CD4-positive, alpha-beta T cell (primary cell): ENCODE results near the gene IQCH. TPM values are rescaled to one million over a fixed set of nuclear protein-coding genes. Genes with fewer than 3 reads are reported as not detected.

Experiments used
- ATAC-seq: fragments of 200-7000 bp; cut with Tn5 transposase; one replicate; pipeline ENCODE4 v1.10.0; 2022; ENCODE audit warnings: mild to moderate bottlenecking; ENCODE audit not compliant: poor library complexity
- CTCF ChIA-PET: fragments of 350-600 bp; sonication (Branson Sonifier 250); formaldehyde crosslinking; loops from one replicate; lab custom pipeline; 2021; ENCODE audit warnings: antibody characterized with exemption, inconsistent platforms; lab: Charles Lee
- POLR2A ChIA-PET: fragments of 350-600 bp; sonication (Branson Sonifier 250); formaldehyde crosslinking; loops from one replicate; lab custom pipeline; 2021; ENCODE audit warnings: antibody characterized with exemption, inconsistent platforms; lab: Charles Lee
- DNase-seq, 14 experiments: peaks; one replicate each; pipeline ENCODE4 v3.0.0-alpha.2; 2013 to 2020; ENCODE audit warnings: mixed read lengths in 2 of 14
- H3K27ac ChIP-seq, 2 donors: one replicate each; pipeline versions ENCODE4 v1.5.1 to v1.7.0; 2013; ENCODE audit warnings: low read length in 2 of 2, low read depth in 1 of 2, mild to moderate bottlenecking in 1 of 2
- H3K27me3 ChIP-seq, 2 experiments: 1 replicate in 1 of 2; 2 replicates in 1 of 2; pipeline versions ENCODE4 v1.6.1 to v1.7.0; 2013; ENCODE audit warnings: low read length in 2 of 2, control low read depth in 1 of 2, mild to moderate bottlenecking in 1 of 2, moderate library complexity in 1 of 2; ENCODE audit not compliant: insufficient read depth in 2 of 2, control insufficient read depth in 1 of 2
- H3K36me3 ChIP-seq: one replicate; pipeline ENCODE4 v1.6.1; 2013; ENCODE audit warnings: low read length, control low read depth; ENCODE audit not compliant: insufficient read depth
- H3K4me1 ChIP-seq: one replicate; pipeline ENCODE4 v1.6.1; 2013; ENCODE audit warnings: low read length, control low read depth; ENCODE audit not compliant: insufficient read depth
- H3K4me3 ChIP-seq: one replicate; pipeline ENCODE4 v1.5.1; 2013; ENCODE audit warnings: mild to moderate bottlenecking, low read length, moderate library complexity
- H3K9me3 ChIP-seq, 2 experiments: 1 replicate in 1 of 2; 2 replicates in 1 of 2; pipeline versions ENCODE4 v1.6.1 to v1.7.0; 2013; ENCODE audit warnings: low read length in 2 of 2, mild to moderate bottlenecking in 2 of 2, control low read depth in 1 of 2, moderate library complexity in 1 of 2; ENCODE audit not compliant: control insufficient read depth in 1 of 2, insufficient read depth in 1 of 2
- H3K27ac Mint-ChIP-seq: one replicate; pipeline ENCODE4 v1.8.0; 2020; ENCODE audit warnings: mixed read lengths
- H3K27me3 Mint-ChIP-seq: one replicate; pipeline ENCODE4 v1.8.0; 2021; ENCODE audit warnings: mixed read lengths
- H3K36me3 Mint-ChIP-seq: one replicate; pipeline ENCODE4 v1.8.0; 2021; ENCODE audit warnings: low read depth, mixed read lengths
- H3K4me1 Mint-ChIP-seq: one replicate; pipeline ENCODE4 v1.8.0; 2021; ENCODE audit warnings: low read depth, mixed read lengths
- H3K4me3 Mint-ChIP-seq: one replicate; pipeline ENCODE4 v1.8.0; 2020; ENCODE audit warnings: mild to moderate bottlenecking, mixed read lengths
- H3K9me3 Mint-ChIP-seq: one replicate; pipeline ENCODE4 v1.8.0; 2020; ENCODE audit warnings: mixed read lengths
- CTCF ChIP-seq: fragments of 200-600 bp; IDR thresholded peaks from one replicate; pipeline ENCODE4 v1.8.0; 2022; ENCODE audit warnings: antibody characterized with exemption, mild to moderate bottlenecking
- intact Hi-C, 2 experiments: fragments of 100-400 bp; cut with DNase I in 1 of 2; cut with micrococcal nuclease in 1 of 2; formaldehyde crosslinking; loops; one replicate each; pipeline versions ENCODE4 v1.15.1 to v1.9.0; 2023 to 2025; cut with DNase I, micrococcal nuclease
- total RNA-seq, 174 experiments: library from RNA in 2 of 174; stranded (reverse) in 2 of 174; gene quantifications; one replicate each; pipeline ENCODE4 v1.2.3 and lab custom pipeline; 2021 to 2026

The IQCH gene
- total RNA-seq, 2 experiments from 2014 or later = 0.85 to 1.3 TPM

GRCh38 chr15:67533873-67534272 lies 279.3 kb downstream of the IQCH start:
- ChIA-PET CTCF (interaction anchor here (1.2 kb wide), 1 partner anchor 77 kb away, joined by 3 read pairs; no protein-coding TSS in a partner anchor), POLR2A (no interaction called here)
- H3K4me3 Mint-ChIP-seq = no peak overlapping the region
- intact Hi-C loops = no loop called here
- Histone ChIP-seq H3K4me3 (no peak overlapping the region), H3K27ac (no peak overlapping the region), H3K36me3 (no peaks in the 10 kb centered on the region), H3K9me3 (no peaks in the 10 kb centered on the region), H3K4me1 (no peaks in the 10 kb centered on the region), H3K27me3 (no peaks in the 10 kb centered on the region)
- no peak overlapping the region for H3K27ac Mint-ChIP-seq
- H3K9me3 Mint-ChIP-seq = no peaks in the 10 kb centered on the region
- ATAC-seq = no peak
- H3K4me1 Mint-ChIP-seq = peaks cover 3% of the 10 kb centered on the region
- no peak for TF ChIP-seq CTCF
- H3K36me3 Mint-ChIP-seq = no peaks in the 10 kb centered on the region
- no peak for DNase-seq
- H3K27me3 Mint-ChIP-seq = no peaks in the 10 kb centered on the region

- H3K4me1 Mint-ChIP-seq = peaks cover 7% of the 10 kb centered on the region
- no peak for TF ChIP-seq CTCF
- H3K27me3 Mint-ChIP-seq = no peaks in the 10 kb centered on the region
- ATAC-seq = no peak
- Histone ChIP-seq H3K4me3 (no peak overlapping the region), H3K27me3 (no peaks in the 10 kb centered on the region), H3K9me3 (no peaks in the 10 kb centered on the region), H3K27ac (no peak overlapping the region), H3K36me3 (no peaks in the 10 kb centered on the region), H3K4me1 (no peaks in the 10 kb centered on the region)
- ChIA-PET POLR2A (interaction anchor here (0.9 kb wide), 1 partner anchor 12 kb away, joined by 3 read pairs; no protein-coding TSS in a partner anchor), CTCF (interaction anchor here (1.2 kb wide), 1 partner anchor 77 kb away, joined by 3 read pairs; no protein-coding TSS in a partner anchor)
- H3K9me3 Mint-ChIP-seq = no peaks in the 10 kb centered on the region
- no peaks in the 10 kb centered on the region for H3K36me3 Mint-ChIP-seq
- intact Hi-C loops = no loop called here
- no peak overlapping the region for H3K4me3 Mint-ChIP-seq
- DNase-seq = no peak
- no peak overlapping the region for H3K27ac Mint-ChIP-seq
Measured at GRCh38 chr15:67534360-67534759, 279.8 kb downstream of the IQCH start.

- Histone ChIP-seq H3K9me3 (no peaks in the 10 kb centered on the region), H3K4me3 (no peak overlapping the region), H3K27ac (no peak overlapping the region), H3K4me1 (peaks cover under 1% of the 10 kb centered on the region), H3K27me3 (no peaks in the 10 kb centered on the region), H3K36me3 (no peaks in the 10 kb centered on the region)
- Mint-ChIP-seq H3K4me1 (peaks cover 24% of the 10 kb centered on the region), H3K27me3 (no peaks in the 10 kb centered on the region), H3K9me3 (no peaks in the 10 kb centered on the region), H3K36me3 (peaks cover 12% of the 10 kb centered on the region), H3K4me3 (no peak overlapping the region), H3K27ac (no peak overlapping the region)
- ChIA-PET CTCF (no interaction called here), POLR2A (no interaction called here)
- ATAC-seq (no peak), DNase-seq (no peak)
- intact Hi-C loops = no loop called here
- TF ChIP-seq CTCF = no peak
Measured at GRCh38 chr15:67537771-67538170, 283.2 kb downstream of the IQCH start.
